Measurements from ENCODE around the gene CNTNAP2. TPM values are rescaled to one million over a fixed set of nuclear protein-coding genes. Genes with fewer than 3 reads are reported as not detected.

The CNTNAP2 gene
- not detected in 2 replicates for total RNA-seq

GRCh38 chr7:146116521-146117222 lies at the start of gene CNTNAP2:
Gene CNTNAP2 (plus strand): TSS chr7:146116801. CDS start chr7:146116877, 76 bp downstream.

Measured in aortic smooth muscle cell (primary cell).